Esophagus squamous epithelium (tissue), 4 donors: Measurements from ENCODE around the gene GRB7.

Experiments
- POLR2A ChIP-seq, 4 donors: fragments of 450-650 bp; IDR thresholded peaks; one replicate each; pipeline ENCODE4 v1.6.1; 2017; ENCODE audit warnings: antibody characterized with exemption in 4 of 4, mild to moderate bottlenecking in 4 of 4, moderate library complexity in 3 of 4
- TF ChIP-seq, protein P1 (sequence below), 6 experiments: fragments of 450-650 bp in 4 of 6; fragments of 200-600 bp in 2 of 6; sonication (generic) in 2 of 6; IDR thresholded peaks; one replicate each; pipeline ENCODE4 v1.5.1; 2016 to 2019; ENCODE audit warnings: antibody characterized with exemption in 6 of 6, mild to moderate bottlenecking in 4 of 6, moderate library complexity in 4 of 6

DNA sequence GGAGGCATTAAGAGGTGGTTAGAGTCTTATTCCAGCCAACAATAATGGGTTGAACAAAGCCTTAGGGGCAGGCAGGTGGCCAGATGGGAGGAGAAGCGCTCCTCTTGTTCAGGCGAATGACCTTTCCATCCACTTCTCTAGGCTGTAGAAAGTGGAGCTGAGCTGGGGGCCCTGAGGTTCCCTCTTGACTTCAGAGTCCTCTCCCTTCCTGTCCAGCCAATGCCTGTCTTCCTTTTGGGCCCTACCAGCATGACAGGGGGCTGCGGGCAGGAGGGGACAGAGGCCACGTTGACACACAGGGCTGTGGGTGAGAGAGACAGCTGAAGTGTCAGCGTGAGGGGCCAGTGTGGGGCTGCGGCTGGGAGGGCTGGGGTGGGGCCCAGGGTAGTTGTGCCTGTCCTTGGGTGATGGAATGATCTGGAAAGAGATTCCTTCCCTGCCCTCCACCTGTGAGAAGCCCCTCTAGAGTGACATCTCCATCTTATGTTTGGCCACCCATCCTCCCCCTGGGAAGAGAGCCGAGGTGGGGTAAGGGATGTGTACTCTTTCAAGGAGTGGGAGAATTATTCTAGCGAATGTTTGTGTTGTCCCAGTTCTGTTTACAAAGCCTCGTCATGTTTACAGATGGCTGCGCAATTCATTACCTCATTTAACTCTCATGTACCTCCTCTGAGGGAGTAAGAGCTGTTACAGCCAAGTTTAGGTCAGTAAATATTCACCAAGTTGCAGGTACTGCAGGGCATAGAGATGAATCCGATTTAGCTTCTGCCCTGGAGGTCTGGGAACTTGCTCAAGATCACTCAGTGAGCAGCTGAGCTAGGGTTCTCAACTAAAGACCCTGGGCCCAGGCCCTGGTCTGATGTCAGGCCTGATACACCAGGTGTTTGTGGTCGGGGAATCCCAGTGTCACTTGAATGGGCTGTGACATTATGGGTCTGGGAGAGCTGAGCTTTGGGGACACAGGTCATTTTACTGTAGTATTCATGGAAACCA, 34.5 kb upstream of the GRB7 start:
- TF ChIP-seq, protein P1, sequence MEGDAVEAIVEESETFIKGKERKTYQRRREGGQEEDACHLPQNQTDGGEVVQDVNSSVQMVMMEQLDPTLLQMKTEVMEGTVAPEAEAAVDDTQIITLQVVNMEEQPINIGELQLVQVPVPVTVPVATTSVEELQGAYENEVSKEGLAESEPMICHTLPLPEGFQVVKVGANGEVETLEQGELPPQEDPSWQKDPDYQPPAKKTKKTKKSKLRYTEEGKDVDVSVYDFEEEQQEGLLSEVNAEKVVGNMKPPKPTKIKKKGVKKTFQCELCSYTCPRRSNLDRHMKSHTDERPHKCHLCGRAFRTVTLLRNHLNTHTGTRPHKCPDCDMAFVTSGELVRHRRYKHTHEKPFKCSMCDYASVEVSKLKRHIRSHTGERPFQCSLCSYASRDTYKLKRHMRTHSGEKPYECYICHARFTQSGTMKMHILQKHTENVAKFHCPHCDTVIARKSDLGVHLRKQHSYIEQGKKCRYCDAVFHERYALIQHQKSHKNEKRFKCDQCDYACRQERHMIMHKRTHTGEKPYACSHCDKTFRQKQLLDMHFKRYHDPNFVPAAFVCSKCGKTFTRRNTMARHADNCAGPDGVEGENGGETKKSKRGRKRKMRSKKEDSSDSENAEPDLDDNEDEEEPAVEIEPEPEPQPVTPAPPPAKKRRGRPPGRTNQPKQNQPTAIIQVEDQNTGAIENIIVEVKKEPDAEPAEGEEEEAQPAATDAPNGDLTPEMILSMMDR (IDR thresholded peaks at IDR 0.05), result no peak
- TF ChIP-seq POLR2A (IDR thresholded peaks at IDR 0.05), result no peak
